HepG2 (cell line): Measurements from ENCODE around the gene SPATA33. TPM values are rescaled to one million over a fixed set of nuclear protein-coding genes. Genes with fewer than 3 reads are reported as not detected.

Experiments used
- KLF9 ChIP-seq: IDR thresholded peaks from 2 replicates; pipeline ENCODE4 v1.6.1; 2016; ENCODE audit warnings: low read depth
- PCBP1 ChIP-seq: fragments of 200-400 bp; formaldehyde crosslinking; IDR thresholded peaks from 2 replicates; pipeline ENCODE4 v1.6.1; 2017; ENCODE audit warnings: mild to moderate bottlenecking, low read depth, low read length, borderline replicate concordance
- REPIN1 ChIP-seq: sonication (generic); formaldehyde crosslinking; IDR thresholded peaks from 2 replicates; pipeline ENCODE4 v1.8.0; 2022; ENCODE audit warnings: missing genetic modification reagents, low read depth, mild to moderate bottlenecking, borderline replicate concordance
- SMAD1 ChIP-seq: sonication (generic); formaldehyde crosslinking; IDR thresholded peaks from 2 replicates; pipeline ENCODE4 v1.4.0; 2020; ENCODE audit warnings: missing genetic modification reagents, low read depth, mild to moderate bottlenecking, borderline replicate concordance
- TOE1 ChIP-seq: sonication (generic); formaldehyde crosslinking; IDR thresholded peaks from 2 replicates; pipeline ENCODE4 v1.4.0; 2020; ENCODE audit warnings: mild to moderate bottlenecking, missing genetic modification reagents
- ZMYM4 ChIP-seq: sonication (generic); formaldehyde crosslinking; IDR thresholded peaks from 2 replicates; pipeline ENCODE4 v1.8.1; 2023; ENCODE audit warnings: mild to moderate bottlenecking, missing genetic modification reagents
- ZNF10 ChIP-seq: sonication (generic); formaldehyde crosslinking; IDR thresholded peaks from 2 replicates; pipeline ENCODE4 v1.4.0; 2020; ENCODE audit warnings: mild to moderate bottlenecking, low read depth, missing genetic modification reagents, borderline replicate concordance
- ZNF317 ChIP-seq: sonication (generic); formaldehyde crosslinking; IDR thresholded peaks from 2 replicates; pipeline ENCODE4 v1.5.0; 2020; ENCODE audit warnings: mild to moderate bottlenecking, missing genetic modification reagents
- ZNF331 ChIP-seq: sonication (generic); formaldehyde crosslinking; IDR thresholded peaks from 2 replicates; pipeline ENCODE4 v1.4.0; 2020; ENCODE audit warnings: missing genetic modification reagents
- ZNF616 ChIP-seq: sonication (generic); formaldehyde crosslinking; IDR thresholded peaks from 2 replicates; pipeline ENCODE4 v1.5.0; 2020; ENCODE audit warnings: low read depth, mild to moderate bottlenecking, missing genetic modification reagents
- ZNF775 ChIP-seq: sonication (generic); formaldehyde crosslinking; IDR thresholded peaks from 2 replicates; pipeline ENCODE4 v1.4.0; 2020; ENCODE audit warnings: missing genetic modification reagents, mild to moderate bottlenecking, moderate library complexity, borderline replicate concordance
- polyA plus RNA-seq, 8 experiments: library from polyadenylated mRNA; depleted of rRNA in 3 of 8; stranded (reverse) in 7 of 8; unstranded in 1 of 8; fragments of >200 nt; fragmentation: Illumina TruSeq in 4 of 8; extraction: Trizol in 4 of 8; gene quantifications; 2 replicates each; pipeline versions ENCODE4 v1.2.1 to v1.2.3, GENCODE V29; 2011 to 2016; ENCODE audit warnings: low read depth in 4 of 8, missing spikeins in 1 of 8, mixed read lengths in 1 of 8; ENCODE audit not compliant: insufficient read depth in 1 of 8
- total RNA-seq, 5 experiments: library from RNA; depleted of rRNA; stranded (reverse); fragments of >200 nt; fragmentation: Illumina TruSeq; extraction: Trizol; gene quantifications; 2 replicates each; pipeline ENCODE4 v1.2.3, GENCODE V29; 2016; ENCODE audit warnings: low read depth in 1 of 5
- TF ChIP-seq, protein P1 (sequence below): sonication (generic); formaldehyde crosslinking; IDR thresholded peaks from 2 replicates; pipeline ENCODE4 v1.4.0; 2020; ENCODE audit warnings: missing genetic modification reagents, borderline replicate concordance
- TF ChIP-seq, protein P2 (sequence below): sonication (generic); formaldehyde crosslinking; IDR thresholded peaks from 2 replicates; pipeline ENCODE4 v1.5.1; 2020; ENCODE audit warnings: missing genetic modification reagents, mild to moderate bottlenecking, borderline replicate concordance
- TF ChIP-seq, protein P3 (sequence below): sonication (generic); formaldehyde crosslinking; IDR thresholded peaks from 2 replicates; pipeline ENCODE4 v1.8.0; 2023; ENCODE audit warnings: mild to moderate bottlenecking, missing genetic modification reagents
- TF ChIP-seq, protein P4 (sequence below): sonication (generic); formaldehyde crosslinking; IDR thresholded peaks from 2 replicates; pipeline ENCODE4 v1.4.0; 2020; ENCODE audit warnings: missing genetic modification reagents
- TF ChIP-seq, protein P5 (sequence below): sonication (generic); formaldehyde crosslinking; conservative IDR thresholded peaks from 2 replicates; pipeline ENCODE4 v1.4.0; 2020; ENCODE audit warnings: missing genetic modification reagents
- TF ChIP-seq, protein P6 (sequence below): sonication (generic); formaldehyde crosslinking; IDR thresholded peaks from 2 replicates; pipeline ENCODE4 v1.5.0; 2020; ENCODE audit warnings: missing genetic modification reagents, mild to moderate bottlenecking, borderline replicate concordance

The SPATA33 gene
- total and polyA plus RNA-seq, 2 of the 13 experiments (the other 11 are each of a cell fraction or from before 2014, with no cell fraction given): 5.7 to 11.0 TPM

DNA sequence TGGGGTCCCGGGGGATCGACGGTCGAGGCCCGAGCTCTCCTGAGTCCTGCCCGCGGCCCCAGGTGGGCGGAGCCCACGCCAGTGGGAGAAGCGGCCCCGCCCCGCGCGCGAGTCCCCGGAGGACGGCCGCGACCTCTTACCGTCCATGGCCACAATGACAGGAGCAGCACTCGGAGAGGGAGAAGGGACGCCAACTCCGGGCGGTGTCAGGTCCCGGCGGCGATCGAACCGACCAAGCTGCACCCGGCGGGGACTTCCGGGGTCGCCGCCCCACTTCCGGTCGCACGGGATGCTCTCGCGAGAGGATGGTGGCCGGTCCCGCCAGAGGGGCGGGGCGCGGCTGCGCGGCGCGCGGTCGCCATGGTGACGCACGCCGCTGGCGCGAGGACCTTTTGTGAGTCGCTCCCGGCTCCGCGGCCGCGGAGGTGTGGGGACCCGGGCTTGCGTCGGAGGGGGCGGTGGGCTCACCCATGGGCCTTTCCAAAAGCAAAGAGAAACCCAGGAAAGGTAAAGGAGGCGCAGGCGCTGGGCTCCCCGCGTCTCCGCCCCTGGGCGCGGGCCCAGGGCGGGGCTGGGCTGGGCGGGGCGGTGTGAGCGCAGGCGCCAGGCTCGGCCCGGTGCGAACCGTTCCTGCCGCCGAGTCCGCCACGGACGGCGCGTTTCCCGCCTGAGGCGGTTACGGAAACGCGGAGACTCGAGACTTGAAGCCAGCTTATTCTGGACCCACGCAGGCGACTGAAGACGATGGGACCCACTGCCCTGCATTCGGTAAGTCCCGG is at the start of gene SPATA33, which contains the start of gene CHMP1A (continued):
- peak; percentile 55; the same call in 1 of the 2 replicates for TF ChIP-seq PCBP1
- TF ChIP-seq ZNF331 (CRISPR knock-in tag): peak; percentile 72; the same call in 1 of the 2 replicates
- TF ChIP-seq, protein P1, sequence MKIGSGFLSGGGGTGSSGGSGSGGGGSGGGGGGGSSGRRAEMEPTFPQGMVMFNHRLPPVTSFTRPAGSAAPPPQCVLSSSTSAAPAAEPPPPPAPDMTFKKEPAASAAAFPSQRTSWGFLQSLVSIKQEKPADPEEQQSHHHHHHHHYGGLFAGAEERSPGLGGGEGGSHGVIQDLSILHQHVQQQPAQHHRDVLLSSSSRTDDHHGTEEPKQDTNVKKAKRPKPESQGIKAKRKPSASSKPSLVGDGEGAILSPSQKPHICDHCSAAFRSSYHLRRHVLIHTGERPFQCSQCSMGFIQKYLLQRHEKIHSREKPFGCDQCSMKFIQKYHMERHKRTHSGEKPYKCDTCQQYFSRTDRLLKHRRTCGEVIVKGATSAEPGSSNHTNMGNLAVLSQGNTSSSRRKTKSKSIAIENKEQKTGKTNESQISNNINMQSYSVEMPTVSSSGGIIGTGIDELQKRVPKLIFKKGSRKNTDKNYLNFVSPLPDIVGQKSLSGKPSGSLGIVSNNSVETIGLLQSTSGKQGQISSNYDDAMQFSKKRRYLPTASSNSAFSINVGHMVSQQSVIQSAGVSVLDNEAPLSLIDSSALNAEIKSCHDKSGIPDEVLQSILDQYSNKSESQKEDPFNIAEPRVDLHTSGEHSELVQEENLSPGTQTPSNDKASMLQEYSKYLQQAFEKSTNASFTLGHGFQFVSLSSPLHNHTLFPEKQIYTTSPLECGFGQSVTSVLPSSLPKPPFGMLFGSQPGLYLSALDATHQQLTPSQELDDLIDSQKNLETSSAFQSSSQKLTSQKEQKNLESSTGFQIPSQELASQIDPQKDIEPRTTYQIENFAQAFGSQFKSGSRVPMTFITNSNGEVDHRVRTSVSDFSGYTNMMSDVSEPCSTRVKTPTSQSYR (CRISPR knock-in tag): peak; percentile 10; the same call in 1 of the 2 replicates
- TF ChIP-seq ZNF317 (CRISPR knock-in tag): 0 out of 2 replicates have a peak, but pooled peaks have one; percentile 48
- TF ChIP-seq REPIN1 (CRISPR knock-in tag): peak; percentile 23
- no peak for TF ChIP-seq SMAD1
- TF ChIP-seq ZNF10 (CRISPR knock-in tag): no peak
- no peak; the same call in 1 of the 2 replicates for TF ChIP-seq ZNF616
- TF ChIP-seq, protein P2, sequence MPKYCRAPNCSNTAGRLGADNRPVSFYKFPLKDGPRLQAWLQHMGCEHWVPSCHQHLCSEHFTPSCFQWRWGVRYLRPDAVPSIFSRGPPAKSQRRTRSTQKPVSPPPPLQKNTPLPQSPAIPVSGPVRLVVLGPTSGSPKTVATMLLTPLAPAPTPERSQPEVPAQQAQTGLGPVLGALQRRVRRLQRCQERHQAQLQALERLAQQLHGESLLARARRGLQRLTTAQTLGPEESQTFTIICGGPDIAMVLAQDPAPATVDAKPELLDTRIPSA (CRISPR knock-in tag): peak; percentile 40; the same call in 1 of the 2 replicates
- TF ChIP-seq, protein P3, sequence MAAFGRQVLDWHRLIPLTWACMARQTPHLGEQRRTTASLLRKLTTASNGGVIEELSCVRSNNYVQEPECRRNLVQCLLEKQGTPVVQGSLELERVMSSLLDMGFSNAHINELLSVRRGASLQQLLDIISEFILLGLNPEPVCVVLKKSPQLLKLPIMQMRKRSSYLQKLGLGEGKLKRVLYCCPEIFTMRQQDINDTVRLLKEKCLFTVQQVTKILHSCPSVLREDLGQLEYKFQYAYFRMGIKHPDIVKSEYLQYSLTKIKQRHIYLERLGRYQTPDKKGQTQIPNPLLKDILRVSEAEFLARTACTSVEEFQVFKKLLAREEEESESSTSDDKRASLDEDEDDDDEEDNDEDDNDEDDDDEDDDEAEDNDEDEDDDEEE (CRISPR knock-in tag): peak; percentile 79; the same call in 1 of the 2 replicates
- TF ChIP-seq KLF9 (CRISPR knock-in tag): peak; percentile 62
- TF ChIP-seq TOE1 (CRISPR knock-in tag): 0 out of 2 replicates have a peak, but pooled peaks have one; percentile 16
- peak; percentile 76; the same call in 1 of the 2 replicates for TF ChIP-seq ZMYM4
- TF ChIP-seq, protein P4, sequence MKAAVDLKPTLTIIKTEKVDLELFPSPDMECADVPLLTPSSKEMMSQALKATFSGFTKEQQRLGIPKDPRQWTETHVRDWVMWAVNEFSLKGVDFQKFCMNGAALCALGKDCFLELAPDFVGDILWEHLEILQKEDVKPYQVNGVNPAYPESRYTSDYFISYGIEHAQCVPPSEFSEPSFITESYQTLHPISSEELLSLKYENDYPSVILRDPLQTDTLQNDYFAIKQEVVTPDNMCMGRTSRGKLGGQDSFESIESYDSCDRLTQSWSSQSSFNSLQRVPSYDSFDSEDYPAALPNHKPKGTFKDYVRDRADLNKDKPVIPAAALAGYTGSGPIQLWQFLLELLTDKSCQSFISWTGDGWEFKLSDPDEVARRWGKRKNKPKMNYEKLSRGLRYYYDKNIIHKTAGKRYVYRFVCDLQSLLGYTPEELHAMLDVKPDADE (CRISPR knock-in tag): no peak
- TF ChIP-seq, protein P5, sequence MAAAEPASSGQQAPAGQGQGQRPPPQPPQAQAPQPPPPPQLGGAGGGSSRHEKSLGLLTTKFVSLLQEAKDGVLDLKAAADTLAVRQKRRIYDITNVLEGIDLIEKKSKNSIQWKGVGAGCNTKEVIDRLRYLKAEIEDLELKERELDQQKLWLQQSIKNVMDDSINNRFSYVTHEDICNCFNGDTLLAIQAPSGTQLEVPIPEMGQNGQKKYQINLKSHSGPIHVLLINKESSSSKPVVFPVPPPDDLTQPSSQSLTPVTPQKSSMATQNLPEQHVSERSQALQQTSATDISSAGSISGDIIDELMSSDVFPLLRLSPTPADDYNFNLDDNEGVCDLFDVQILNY: no peak
- TF ChIP-seq, protein P6, sequence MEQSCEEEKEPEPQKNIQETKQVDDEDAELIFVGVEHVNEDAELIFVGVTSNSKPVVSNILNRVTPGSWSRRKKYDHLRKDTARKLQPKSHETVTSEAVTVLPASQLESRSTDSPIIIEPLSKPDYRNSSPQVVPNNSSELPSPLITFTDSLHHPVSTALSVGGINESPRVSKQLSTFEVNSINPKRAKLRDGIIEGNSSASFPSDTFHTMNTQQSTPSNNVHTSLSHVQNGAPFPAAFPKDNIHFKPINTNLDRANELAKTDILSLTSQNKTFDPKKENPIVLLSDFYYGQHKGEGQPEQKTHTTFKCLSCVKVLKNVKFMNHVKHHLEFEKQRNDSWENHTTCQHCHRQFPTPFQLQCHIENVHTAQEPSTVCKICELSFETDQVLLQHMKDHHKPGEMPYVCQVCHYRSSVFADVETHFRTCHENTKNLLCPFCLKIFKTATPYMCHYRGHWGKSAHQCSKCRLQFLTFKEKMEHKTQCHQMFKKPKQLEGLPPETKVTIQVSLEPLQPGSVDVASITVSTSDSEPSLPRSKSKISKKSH (CRISPR knock-in tag): peak; percentile 87
- no peak for TF ChIP-seq ZNF775 (CRISPR knock-in tag)
